Measurements from ENCODE around the gene TNFRSF18.

DNA sequence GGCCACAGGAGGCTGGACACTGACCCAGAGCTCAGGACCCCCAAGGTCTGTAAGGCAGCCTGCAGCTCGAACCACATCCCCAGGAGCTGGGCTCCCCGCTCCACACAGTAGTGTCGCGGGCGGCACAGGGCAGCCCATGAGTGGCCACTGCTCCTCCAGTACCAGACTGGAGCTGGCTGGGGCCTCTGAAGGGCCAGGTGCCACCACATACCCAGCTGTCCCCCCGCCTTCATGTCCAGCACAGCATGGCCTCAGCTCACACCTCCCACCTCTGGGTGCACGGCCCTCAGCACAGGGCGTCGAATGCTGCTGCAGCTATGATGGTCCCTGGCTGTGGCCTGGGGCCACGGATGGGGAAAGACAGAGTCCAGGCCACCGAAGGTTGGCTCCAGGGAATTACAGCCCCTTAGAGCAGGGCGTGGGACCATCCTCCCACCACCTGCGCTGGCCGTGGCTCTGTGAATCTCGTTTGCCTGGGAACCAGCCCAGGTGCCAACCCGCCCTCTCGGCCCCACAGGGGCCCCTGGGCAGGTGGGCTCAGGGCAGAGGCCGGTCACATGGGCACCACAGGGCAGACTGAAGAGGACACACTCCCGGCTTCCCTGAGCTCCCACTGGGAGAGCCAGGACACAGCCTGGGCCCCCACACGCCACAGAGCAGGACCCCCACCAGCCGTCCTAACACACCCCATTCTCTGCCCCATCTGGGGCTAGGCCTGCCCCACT lies 9.7 kb upstream of the TNFRSF18 start:
- no peak for TF ChIP-seq POLR2AphosphoS5 (IDR thresholded peaks at IDR 0.05)
- no peak for TF ChIP-seq EP300 (conservative IDR thresholded peaks at IDR 0.05; ENCODE audit: poor library complexity, severe bottlenecking)

Measured in neural cell (in vitro differentiated cells).